Astrocyte (in vitro differentiated cells and primary cell): ENCODE results near the gene PDF. TPM values are rescaled to one million over a fixed set of nuclear protein-coding genes. Genes with fewer than 3 reads are reported as not detected.
A peak's percentile ranks its signal among the peaks of the same experiment; 100 is the strongest.

ENCODE experiments used
- DNase-seq: peaks from one replicate; pipeline ENCODE4 v3.0.0-alpha.2; 2010; ENCODE audit warnings: low read depth
- FAIRE-seq: peaks from 2 replicates; lab custom pipeline; 2011; peaks lifted over from hg19 to GRCh38; lab: Jason Lieb, UNC
- H2AFZ ChIP-seq: 2 replicates; pipeline ENCODE4 v1.6.0; 2012; ENCODE audit warnings: low read depth, low read length, inconsistent platforms
- H3K27ac ChIP-seq: 2 replicates; pipeline ENCODE4 v1.5.1; 2011; ENCODE audit warnings: low read depth, low read length, inconsistent platforms
- H3K27me3 ChIP-seq: 2 replicates; pipeline ENCODE4 v1.6.0; 2011; ENCODE audit warnings: low read length, inconsistent platforms; ENCODE audit not compliant: insufficient read depth
- H3K36me3 ChIP-seq: 2 replicates; pipeline ENCODE4 v1.5.1; 2011; ENCODE audit warnings: low read length, inconsistent platforms; ENCODE audit not compliant: insufficient read depth
- H3K4me1 ChIP-seq: 2 replicates; pipeline ENCODE4 v1.5.1; 2011; ENCODE audit warnings: low read length, inconsistent platforms; ENCODE audit not compliant: insufficient read depth
- H3K4me2 ChIP-seq: 2 replicates; pipeline ENCODE4 v1.6.0; 2012; ENCODE audit warnings: low read length, inconsistent platforms
- H3K4me3 ChIP-seq: 2 replicates; pipeline ENCODE4 v1.5.1; 2011; ENCODE audit warnings: low read depth, mild to moderate bottlenecking, low read length, inconsistent platforms; ENCODE audit not compliant: insufficient read depth
- H3K79me2 ChIP-seq: 2 replicates; pipeline ENCODE4 v1.6.0; 2012; ENCODE audit warnings: mild to moderate bottlenecking, low read length, inconsistent platforms; ENCODE audit not compliant: insufficient read depth
- H3K9ac ChIP-seq: 2 replicates; pipeline ENCODE4 v1.6.0; 2012; ENCODE audit warnings: mild to moderate bottlenecking, low read length, inconsistent platforms
- H3K9me3 ChIP-seq: 2 replicates; pipeline ENCODE4 v1.5.1; 2012; ENCODE audit warnings: low read depth, mild to moderate bottlenecking, low read length, inconsistent platforms; ENCODE audit not compliant: insufficient read depth
- H4K20me1 ChIP-seq: 2 replicates; pipeline ENCODE4 v1.6.0; 2012; ENCODE audit warnings: low read length, inconsistent platforms; ENCODE audit not compliant: insufficient read depth
- H3K27ac Mint-ChIP-seq: one replicate; pipeline ENCODE4 v1.8.0; 2021; ENCODE audit warnings: mild to moderate bottlenecking, mixed read lengths; ENCODE audit not compliant: unreplicated experiment
- H3K27me3 Mint-ChIP-seq: one replicate; pipeline ENCODE4 v1.8.0; 2021; ENCODE audit warnings: low read depth, mixed read lengths; ENCODE audit not compliant: unreplicated experiment
- H3K36me3 Mint-ChIP-seq: one replicate; pipeline ENCODE4 v1.8.0; 2021; ENCODE audit warnings: low read depth, mixed read lengths; ENCODE audit not compliant: unreplicated experiment
- H3K4me1 Mint-ChIP-seq: one replicate; pipeline ENCODE4 v1.8.0; 2021; ENCODE audit warnings: low read depth, mixed read lengths; ENCODE audit not compliant: unreplicated experiment
- H3K4me3 Mint-ChIP-seq: one replicate; pipeline ENCODE4 v1.8.0; 2021; ENCODE audit warnings: mild to moderate bottlenecking, moderate library complexity, mixed read lengths; ENCODE audit not compliant: unreplicated experiment
- H3K9me3 Mint-ChIP-seq: one replicate; pipeline ENCODE4 v1.8.0; 2021; ENCODE audit warnings: mild to moderate bottlenecking, mixed read lengths; ENCODE audit not compliant: unreplicated experiment
- CTCF ChIP-seq: IDR thresholded peaks from 2 replicates; pipeline ENCODE4 v1.5.1; 2011; ENCODE audit warnings: low read depth, mild to moderate bottlenecking, inconsistent platforms, low read length, moderate library complexity; ENCODE audit not compliant: insufficient read depth
- EZH2 ChIP-seq: IDR thresholded peaks from 2 replicates; pipeline ENCODE4 v1.6.1; 2012; ENCODE audit warnings: mild to moderate bottlenecking, low read length, inconsistent platforms; ENCODE audit not compliant: insufficient read depth
- total RNA-seq: library from RNA; stranded (reverse); gene quantifications from 2 replicates; pipeline ENCODE4 v1.2.1, GENCODE V29; 2021

The PDF gene
- total RNA-seq, 1 donor from 2014 or later = 14.9 TPM

GRCh38 chr16:69339289-69340094 lies 9.1 kb upstream of the PDF start, which contains the start of the genes COG8 and NIP7:
COG8 (minus strand) TSS chr16:69339564; CDS start chr16:69339552, 12 bp downstream.
NIP7 (plus strand) TSS chr16:69339772; CDS start chr16:69339830, 58 bp downstream.
- peak within 1 kb of the TSS; percentile 99 for H3K4me2 ChIP-seq
- H3K4me3 Mint-ChIP-seq = peak within 1 kb of the TSS; percentile 100
- peak within 1 kb of the TSS; percentile 77 for H3K27ac ChIP-seq
- peaks cover 43% of the 10 kb centered on the region for H3K36me3 ChIP-seq
- H3K27ac Mint-ChIP-seq = peak within 1 kb of the TSS; percentile 99
- H4K20me1 ChIP-seq = peaks cover 3% of the 10 kb centered on the region
- no peaks in the 10 kb centered on the region for H3K27me3 Mint-ChIP-seq
- peak within 1 kb of the TSS; percentile 90 for H3K4me3 ChIP-seq
- no peaks in the 10 kb centered on the region for H3K9me3 ChIP-seq
- peak within 1 kb of the TSS; percentile 85 for H2AFZ ChIP-seq
- no peaks in the 10 kb centered on the region for H3K27me3 ChIP-seq
- H3K9me3 Mint-ChIP-seq = no peaks in the 10 kb centered on the region
- H3K4me1 Mint-ChIP-seq = peaks cover 18% of the 10 kb centered on the region
- peak; percentile 97 for DNase-seq
- peaks cover 19% of the 10 kb centered on the region for H3K4me1 ChIP-seq
- peaks cover 16% of the 10 kb centered on the region for H3K36me3 Mint-ChIP-seq
- peak; percentile 73 for TF ChIP-seq CTCF
- TF ChIP-seq EZH2 = no peak
- H3K9ac ChIP-seq = peak within 1 kb of the TSS; percentile 90
- H3K79me2 ChIP-seq = peaks cover 81% of the 10 kb centered on the region
- no peak for FAIRE-seq

GRCh38 chr16:69338557-69339288 lies 8.3 kb upstream of the PDF start:
- H3K9me3 Mint-ChIP-seq = no peaks in the 10 kb centered on the region
- H3K4me3 Mint-ChIP-seq = peak overlapping the region; percentile 100
- Histone ChIP-seq H3K79me2 (peaks cover 87% of the 10 kb centered on the region), H3K27ac (peak overlapping the region; percentile 77), H4K20me1 (peaks cover 3% of the 10 kb centered on the region), H3K4me1 (peaks cover 19% of the 10 kb centered on the region), H3K27me3 (no peaks in the 10 kb centered on the region), H3K9ac (peak overlapping the region; percentile 90), H3K4me2 (peak overlapping the region; percentile 99), H3K9me3 (no peaks in the 10 kb centered on the region), H3K4me3 (peak overlapping the region; percentile 90), H3K36me3 (peaks cover 46% of the 10 kb centered on the region), H2AFZ (peak overlapping the region; percentile 85)
- H3K27me3 Mint-ChIP-seq = no peaks in the 10 kb centered on the region
- H3K4me1 Mint-ChIP-seq = peaks cover 18% of the 10 kb centered on the region
- peak overlapping the region; percentile 90 for H3K27ac Mint-ChIP-seq
- FAIRE-seq (no peak), DNase-seq (no peak)
- H3K36me3 Mint-ChIP-seq = peaks cover 16% of the 10 kb centered on the region
- TF ChIP-seq CTCF (no peak), EZH2 (no peak)
